Measurements from ENCODE around the gene NOS3.

Gene NOS3

GRCh38 chr7:151057989-151058780 lies 67.4 kb downstream of the NOS3 start:
- Histone ChIP-seq H3K4me3 (ENCODE audit: low read depth, low read length) (peak overlapping the region; percentile 49), H3K27ac (ENCODE audit: extremely low read depth, low read depth, low read length) (peak overlapping the region; percentile 48), H3K36me3 (ENCODE audit: control insufficient read depth in 2 of 2, insufficient read depth in 1 of 2, low read length in 2 of 2) (peaks cover 0 to 42% of the 10 kb centered on the region in 2 experiments; a peak in 1 of 3 replicates), H3K9me3 (ENCODE audit: control insufficient read depth, insufficient read depth, low read depth, low read length) (no peaks in the 10 kb centered on the region), H3K4me1 (ENCODE audit: control insufficient read depth, insufficient read depth, low read length) (no peaks in the 10 kb centered on the region; the same call in 1 of the 2 replicates)
- CTCF ChIA-PET: interaction anchor here (0.8 to 1.9 kb wide), 3 partner anchors 27 to 46 kb away, joined by 3 to 4 read pairs (median 4); no protein-coding TSS in a partner anchor
- POLR2A ChIA-PET: interaction anchor here (0.5 to 3.4 kb wide), 11 partner anchors 11 to 169 kb away, joined by 3 to 13 read pairs (median 5); partner anchors contain the start of genes ABCB8, ABCF2 and FASTK
- TF ChIP-seq INSM2 (tag by site-specific recombination; IDR thresholded peaks at IDR 0.05) (peak; percentile 29; the same call in 1 of the 2 replicates), HOXD13 (CRISPR knock-in tag; IDR thresholded peaks at IDR 0.05; ENCODE audit: borderline replicate concordance) (no peak), KLF9 (tag by site-specific recombination; IDR thresholded peaks at IDR 0.05; ENCODE audit: low read depth) (peak; percentile 68), SP7 (tag by site-specific recombination; IDR thresholded peaks at IDR 0.05) (peak; percentile 67), SCRT2 (tag by site-specific recombination; IDR thresholded peaks at IDR 0.05) (no peak), REST (tag by site-specific recombination; IDR thresholded peaks at IDR 0.05) (no peak), PBX3 (CRISPR knock-in tag; IDR thresholded peaks at IDR 0.05) (no peak), ZNF792 (tag by site-specific recombination; IDR thresholded peaks at IDR 0.05) (no peak), ZNF366 (tag by site-specific recombination; conservative IDR thresholded peaks at IDR 0.05) (no peak), ZNF132 (tag by site-specific recombination; IDR thresholded peaks at IDR 0.05; ENCODE audit: borderline replicate concordance) (no peak), ZFP37 (tag by site-specific recombination; IDR thresholded peaks at IDR 0.05) (no peak), KLF1 (tag by site-specific recombination; IDR thresholded peaks at IDR 0.05) (peak; percentile 34; the same call in 1 of the 2 replicates), ZNF629 (tag by site-specific recombination; IDR thresholded peaks at IDR 0.05) (peak; percentile 98), ZNF155 (tag by site-specific recombination; IDR thresholded peaks at IDR 0.05) (no peak), ZNF274 (IDR thresholded peaks at IDR 0.05; ENCODE audit: low read length) (no peak), ZNF274 (tag by site-specific recombination; IDR thresholded peaks at IDR 0.05; ENCODE audit: borderline replicate concordance) (no peak), ZNF677 (tag by site-specific recombination; IDR thresholded peaks at IDR 0.05) (no peak), PRDM1 (tag by site-specific recombination; IDR thresholded peaks at IDR 0.05) (no peak), ZNF341 (tag by site-specific recombination; IDR thresholded peaks at IDR 0.05; ENCODE audit: low read depth) (peak; percentile 99), ZNF548 (tag by site-specific recombination; IDR thresholded peaks at IDR 0.05) (no peak), PRDM2 (tag by site-specific recombination; IDR thresholded peaks at IDR 0.05; ENCODE audit: borderline replicate concordance) (no peak), ZNF626 (tag by site-specific recombination; IDR thresholded peaks at IDR 0.05) (no peak), ZNF521 (tag by site-specific recombination; IDR thresholded peaks at IDR 0.05) (no peak), SETDB1 (IDR thresholded peaks at IDR 0.05; ENCODE audit: insufficient read length, low read length) (no peak), GFI1B (tag by site-specific recombination; IDR thresholded peaks at IDR 0.05) (no peak)

All from HEK293 (cell line).